ENCODE measurements around the gene MKLN1. TPM values are rescaled to one million over a fixed set of nuclear protein-coding genes. Genes with fewer than 3 reads are reported as not detected.

MKLN1 gene
- total RNA-seq, 2 experiments from 2014 or later, result 12.1 to 56.6 TPM

GRCh38 chr7:131532570-131533091 is 205.0 kb downstream of the MKLN1 start:
- Histone ChIP-seq H3K27ac (ENCODE audit: low read depth, low read length, poor library complexity, severe bottlenecking) (no peak overlapping the region), H3K9me2 (ENCODE audit: insufficient read depth, low read length) (no peaks in the 10 kb centered on the region), H3K4me3 (ENCODE audit: low read depth, low read length, poor library complexity, severe bottlenecking) (no peak overlapping the region), H3K9me3 (ENCODE audit: low read length) (no peaks in the 10 kb centered on the region), H3K36me3 (ENCODE audit: insufficient read depth, low read length) (no peaks in the 10 kb centered on the region), H3K4me1 (ENCODE audit: insufficient read depth, low read length, poor library complexity, severe bottlenecking) (no peaks in the 10 kb centered on the region), H3K4me2 (ENCODE audit: low read length) (no peak overlapping the region), H3K79me2 (ENCODE audit: insufficient read depth, low read depth, low read length) (no peaks in the 10 kb centered on the region), H4K20me1 (ENCODE audit: insufficient read depth, low read length) (no peaks in the 10 kb centered on the region), H2AFZ (ENCODE audit: low read length) (no peak overlapping the region)
- ChIA-PET POLR2A (no interaction called here), CTCF (ENCODE audit: unreplicated experiment) (interaction anchor here (0.6 kb wide), 1 partner anchor 1010 kb away, joined by 3 read pairs; no protein-coding TSS in a partner anchor)
- no peak for DNase-seq (ENCODE audit: low spot score)
- intact Hi-C loops (cut with micrococcal nuclease; ENCODE audit: unreplicated experiment), result no loop called here
- BruUV-seq (replicated peaks), result no TSS peak
- no peak for TF ChIP-seq EZH2phosphoT487 (IDR thresholded peaks at IDR 0.05; ENCODE audit: borderline replicate concordance, low read depth, low read length)
- no peak for TF ChIP-seq CTCF (conservative IDR thresholded peaks at IDR 0.05; ENCODE audit: low read length)

- Histone ChIP-seq H4K20me1 (ENCODE audit: insufficient read depth, low read length) (no peaks in the 10 kb centered on the region), H3K9me2 (ENCODE audit: insufficient read depth, low read length) (no peaks in the 10 kb centered on the region), H3K27ac (ENCODE audit: low read depth, low read length, poor library complexity, severe bottlenecking) (no peak overlapping the region), H3K4me1 (ENCODE audit: insufficient read depth, low read length, poor library complexity, severe bottlenecking) (no peaks in the 10 kb centered on the region), H2AFZ (ENCODE audit: low read length) (no peak overlapping the region), H3K4me2 (ENCODE audit: low read length) (no peak overlapping the region), H3K36me3 (ENCODE audit: insufficient read depth, low read length) (no peaks in the 10 kb centered on the region), H3K4me3 (ENCODE audit: low read depth, low read length, poor library complexity, severe bottlenecking) (no peak overlapping the region), H3K79me2 (ENCODE audit: insufficient read depth, low read depth, low read length) (no peaks in the 10 kb centered on the region), H3K9me3 (ENCODE audit: low read length) (no peaks in the 10 kb centered on the region)
- no peak for TF ChIP-seq EZH2phosphoT487 (IDR thresholded peaks at IDR 0.05; ENCODE audit: borderline replicate concordance, low read depth, low read length)
- no peak for TF ChIP-seq CTCF (conservative IDR thresholded peaks at IDR 0.05; ENCODE audit: low read length)
- POLR2A ChIA-PET, result no interaction called here
- DNase-seq (ENCODE audit: low spot score), result no peak
- intact Hi-C loops (cut with micrococcal nuclease; ENCODE audit: unreplicated experiment), result no loop called here
- CTCF ChIA-PET (ENCODE audit: unreplicated experiment), result interaction anchor here (0.6 kb wide), 1 partner anchor 1010 kb away, joined by 3 read pairs; no protein-coding TSS in a partner anchor
- no TSS peak for BruUV-seq (replicated peaks)
Measured at GRCh38 chr7:131533151-131533559, 205.5 kb downstream of the MKLN1 start.
